Measurements from ENCODE around the gene AOAH. TPM values are rescaled to one million over a fixed set of nuclear protein-coding genes. Genes with fewer than 3 reads are reported as not detected.

Gene AOAH
- total RNA-seq, 1 experiment from 2014 or later = not detected

DNA sequence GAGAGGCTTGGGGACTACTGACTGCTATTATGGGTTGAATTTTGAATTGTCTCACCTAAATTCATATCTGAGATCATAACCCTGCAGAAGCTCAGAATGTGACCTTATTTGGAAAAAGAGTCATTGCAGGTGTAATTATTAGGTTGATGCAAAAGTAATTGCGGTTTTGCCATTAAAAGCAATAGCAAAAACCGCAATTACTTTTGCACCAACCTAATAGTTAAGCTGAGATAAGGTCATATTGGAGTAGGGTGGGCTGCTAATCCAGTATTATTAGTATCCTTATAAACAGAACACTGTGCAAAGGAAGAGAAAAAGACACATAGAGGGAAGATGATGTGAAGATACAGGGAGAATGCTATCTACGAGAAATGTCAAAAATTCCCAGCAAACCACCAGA, 82.3 kb downstream of the AOAH start:
- Histone ChIP-seq H3K27ac (ENCODE audit: low read depth, low read length, poor library complexity, severe bottlenecking) (no peak overlapping the region), H3K4me3 (ENCODE audit: low read depth, low read length, poor library complexity, severe bottlenecking) (no peak overlapping the region), H3K9me3 (ENCODE audit: low read depth, low read length, poor library complexity, severe bottlenecking) (no peaks in the 10 kb centered on the region), H3K4me1 (ENCODE audit: insufficient read depth, low read length, poor library complexity, severe bottlenecking) (no peaks in the 10 kb centered on the region), H3K36me3 (ENCODE audit: insufficient read depth, low read length, poor library complexity, severe bottlenecking) (no peaks in the 10 kb centered on the region), H3K27me3 (replicated peaks; ENCODE audit: insufficient read depth, low read depth, low read length, poor library complexity) (no peaks in the 10 kb centered on the region)
- no TSS peak for BruUV-seq (replicated peaks)
- CTCF ChIA-PET = no interaction called here
- no peak for TF ChIP-seq EZH2 (IDR thresholded peaks at IDR 0.05; ENCODE audit: borderline replicate concordance, low read depth, low read length, poor library complexity, severe bottlenecking)
- TF ChIP-seq, protein P1, sequence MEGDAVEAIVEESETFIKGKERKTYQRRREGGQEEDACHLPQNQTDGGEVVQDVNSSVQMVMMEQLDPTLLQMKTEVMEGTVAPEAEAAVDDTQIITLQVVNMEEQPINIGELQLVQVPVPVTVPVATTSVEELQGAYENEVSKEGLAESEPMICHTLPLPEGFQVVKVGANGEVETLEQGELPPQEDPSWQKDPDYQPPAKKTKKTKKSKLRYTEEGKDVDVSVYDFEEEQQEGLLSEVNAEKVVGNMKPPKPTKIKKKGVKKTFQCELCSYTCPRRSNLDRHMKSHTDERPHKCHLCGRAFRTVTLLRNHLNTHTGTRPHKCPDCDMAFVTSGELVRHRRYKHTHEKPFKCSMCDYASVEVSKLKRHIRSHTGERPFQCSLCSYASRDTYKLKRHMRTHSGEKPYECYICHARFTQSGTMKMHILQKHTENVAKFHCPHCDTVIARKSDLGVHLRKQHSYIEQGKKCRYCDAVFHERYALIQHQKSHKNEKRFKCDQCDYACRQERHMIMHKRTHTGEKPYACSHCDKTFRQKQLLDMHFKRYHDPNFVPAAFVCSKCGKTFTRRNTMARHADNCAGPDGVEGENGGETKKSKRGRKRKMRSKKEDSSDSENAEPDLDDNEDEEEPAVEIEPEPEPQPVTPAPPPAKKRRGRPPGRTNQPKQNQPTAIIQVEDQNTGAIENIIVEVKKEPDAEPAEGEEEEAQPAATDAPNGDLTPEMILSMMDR (conservative IDR thresholded peaks at IDR 0.05; ENCODE audit: low read depth, low read length) = no peak
- intact Hi-C loops (cut with micrococcal nuclease; ENCODE audit: unreplicated experiment) = no loop called here
- no peak for DNase-seq (ENCODE audit: low spot score)
- POLR2A ChIA-PET (ENCODE audit: low non-redundant PET) = no interaction called here

- Histone ChIP-seq H3K27me3 (replicated peaks; ENCODE audit: insufficient read depth, low read depth, low read length, poor library complexity) (peaks cover 5% of the 10 kb centered on the region), H3K9me3 (ENCODE audit: low read depth, low read length, poor library complexity, severe bottlenecking) (no peaks in the 10 kb centered on the region), H3K36me3 (ENCODE audit: insufficient read depth, low read length, poor library complexity, severe bottlenecking) (no peaks in the 10 kb centered on the region), H3K27ac (ENCODE audit: low read depth, low read length, poor library complexity, severe bottlenecking) (no peak overlapping the region), H3K4me3 (ENCODE audit: low read depth, low read length, poor library complexity, severe bottlenecking) (no peak overlapping the region), H3K4me1 (ENCODE audit: insufficient read depth, low read length, poor library complexity, severe bottlenecking) (no peaks in the 10 kb centered on the region)
- TF ChIP-seq, protein P1 (conservative IDR thresholded peaks at IDR 0.05; ENCODE audit: low read depth, low read length) = no peak
- no peak for TF ChIP-seq EZH2 (IDR thresholded peaks at IDR 0.05; ENCODE audit: borderline replicate concordance, low read depth, low read length, poor library complexity, severe bottlenecking)
- ChIA-PET POLR2A (ENCODE audit: low non-redundant PET) (interaction anchor here (0.6 kb wide), 1 partner anchor 566 kb away, joined by 3 read pairs; no protein-coding TSS in a partner anchor), CTCF (no interaction called here)
- intact Hi-C loops (cut with micrococcal nuclease; ENCODE audit: unreplicated experiment) = no loop called here
- no peak for DNase-seq (ENCODE audit: low spot score)
- no TSS peak for BruUV-seq (replicated peaks)
Measured at GRCh38 chr7:36640682-36641081, 83.6 kb downstream of the AOAH start.

GRCh38 chr7:36639826-36640225, 84.5 kb downstream of the AOAH start:
- Histone ChIP-seq H3K36me3 (ENCODE audit: insufficient read depth, low read length, poor library complexity, severe bottlenecking) (no peaks in the 10 kb centered on the region), H3K9me3 (ENCODE audit: low read depth, low read length, poor library complexity, severe bottlenecking) (no peaks in the 10 kb centered on the region), H3K27me3 (replicated peaks; ENCODE audit: insufficient read depth, low read depth, low read length, poor library complexity) (peaks cover 5% of the 10 kb centered on the region), H3K27ac (ENCODE audit: low read depth, low read length, poor library complexity, severe bottlenecking) (no peak overlapping the region), H3K4me1 (ENCODE audit: insufficient read depth, low read length, poor library complexity, severe bottlenecking) (no peaks in the 10 kb centered on the region), H3K4me3 (ENCODE audit: low read depth, low read length, poor library complexity, severe bottlenecking) (no peak overlapping the region)
- ChIA-PET CTCF (no interaction called here), POLR2A (ENCODE audit: low non-redundant PET) (no interaction called here)
- intact Hi-C loops (cut with micrococcal nuclease; ENCODE audit: unreplicated experiment) = no loop called here
- DNase-seq (ENCODE audit: low spot score) = no peak
- no TSS peak for BruUV-seq (replicated peaks)
- TF ChIP-seq, protein P1 (conservative IDR thresholded peaks at IDR 0.05; ENCODE audit: low read depth, low read length) = no peak
- no peak for TF ChIP-seq EZH2 (IDR thresholded peaks at IDR 0.05; ENCODE audit: borderline replicate concordance, low read depth, low read length, poor library complexity, severe bottlenecking)
